LNCaP clone FGC (cell line): Measurements from ENCODE around the gene KIF20B.

ENCODE experiments used
- DNase-seq: peaks from one replicate; pipeline ENCODE4 v3.0.0-alpha.2; 2011; ENCODE audit warnings: low read depth
- H3K4me3 ChIP-seq: 2 replicates; pipeline ENCODE4 v1.5.1; 2011; ENCODE audit warnings: mild to moderate bottlenecking, low read depth, low read length, control low read depth
- TF ChIP-seq, protein P1 (sequence below): IDR thresholded peaks from 2 replicates; pipeline ENCODE4 v1.5.1; 2012; ENCODE audit warnings: mild to moderate bottlenecking; ENCODE audit not compliant: control insufficient read depth, insufficient read depth; ENCODE audit errors: extremely low read depth

KIF20B gene, protein sequence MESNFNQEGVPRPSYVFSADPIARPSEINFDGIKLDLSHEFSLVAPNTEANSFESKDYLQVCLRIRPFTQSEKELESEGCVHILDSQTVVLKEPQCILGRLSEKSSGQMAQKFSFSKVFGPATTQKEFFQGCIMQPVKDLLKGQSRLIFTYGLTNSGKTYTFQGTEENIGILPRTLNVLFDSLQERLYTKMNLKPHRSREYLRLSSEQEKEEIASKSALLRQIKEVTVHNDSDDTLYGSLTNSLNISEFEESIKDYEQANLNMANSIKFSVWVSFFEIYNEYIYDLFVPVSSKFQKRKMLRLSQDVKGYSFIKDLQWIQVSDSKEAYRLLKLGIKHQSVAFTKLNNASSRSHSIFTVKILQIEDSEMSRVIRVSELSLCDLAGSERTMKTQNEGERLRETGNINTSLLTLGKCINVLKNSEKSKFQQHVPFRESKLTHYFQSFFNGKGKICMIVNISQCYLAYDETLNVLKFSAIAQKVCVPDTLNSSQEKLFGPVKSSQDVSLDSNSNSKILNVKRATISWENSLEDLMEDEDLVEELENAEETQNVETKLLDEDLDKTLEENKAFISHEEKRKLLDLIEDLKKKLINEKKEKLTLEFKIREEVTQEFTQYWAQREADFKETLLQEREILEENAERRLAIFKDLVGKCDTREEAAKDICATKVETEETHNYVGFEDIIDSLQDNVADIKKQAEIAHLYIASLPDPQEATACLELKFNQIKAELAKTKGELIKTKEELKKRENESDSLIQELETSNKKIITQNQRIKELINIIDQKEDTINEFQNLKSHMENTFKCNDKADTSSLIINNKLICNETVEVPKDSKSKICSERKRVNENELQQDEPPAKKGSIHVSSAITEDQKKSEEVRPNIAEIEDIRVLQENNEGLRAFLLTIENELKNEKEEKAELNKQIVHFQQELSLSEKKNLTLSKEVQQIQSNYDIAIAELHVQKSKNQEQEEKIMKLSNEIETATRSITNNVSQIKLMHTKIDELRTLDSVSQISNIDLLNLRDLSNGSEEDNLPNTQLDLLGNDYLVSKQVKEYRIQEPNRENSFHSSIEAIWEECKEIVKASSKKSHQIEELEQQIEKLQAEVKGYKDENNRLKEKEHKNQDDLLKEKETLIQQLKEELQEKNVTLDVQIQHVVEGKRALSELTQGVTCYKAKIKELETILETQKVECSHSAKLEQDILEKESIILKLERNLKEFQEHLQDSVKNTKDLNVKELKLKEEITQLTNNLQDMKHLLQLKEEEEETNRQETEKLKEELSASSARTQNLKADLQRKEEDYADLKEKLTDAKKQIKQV (N-terminal part only)

DNA sequence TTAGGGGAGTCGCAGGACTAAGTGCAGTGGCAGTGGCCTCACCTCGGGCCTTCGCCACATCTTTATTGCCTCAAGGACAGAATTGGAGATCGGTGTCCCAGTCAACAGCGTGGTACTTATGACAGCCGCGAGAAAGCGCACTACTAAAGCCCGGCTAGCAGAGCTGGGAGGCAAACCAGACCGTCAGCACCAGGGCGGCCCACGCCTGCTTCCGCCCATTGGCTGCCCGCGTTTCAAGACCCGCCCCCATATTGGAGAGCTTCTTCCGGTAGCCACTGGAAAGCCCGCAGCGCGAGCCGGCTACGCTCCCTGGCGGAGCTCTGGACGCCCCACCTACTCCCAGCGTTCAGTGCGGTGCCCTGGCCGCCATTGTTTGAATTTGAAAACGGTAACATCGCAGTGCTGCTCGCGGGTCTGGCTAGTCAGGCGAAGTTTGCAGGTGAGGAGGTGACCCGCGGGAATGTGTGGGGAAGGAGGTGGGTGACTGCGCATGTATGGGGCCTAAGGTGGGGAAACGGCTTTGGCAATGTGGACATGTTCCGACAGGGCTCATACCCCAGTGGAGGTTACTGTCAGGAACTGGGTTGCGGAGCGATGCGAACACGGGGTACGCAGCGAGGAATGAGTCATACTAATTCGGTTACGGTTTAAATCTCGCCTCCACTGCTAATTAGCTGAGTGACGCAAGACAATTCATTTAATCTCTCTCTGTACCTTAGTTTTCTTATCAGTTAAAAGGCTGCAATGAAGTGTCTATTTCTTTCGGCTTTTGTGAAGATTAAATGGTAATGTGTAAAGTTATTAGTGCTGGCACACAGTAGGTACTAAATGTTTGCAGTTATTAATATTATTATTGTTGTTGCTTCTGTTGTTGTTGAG is at the start of gene KIF20B:
Gene KIF20B, plus strand, starts transcription at position 349 of the 879 bp plus-strand sequence. CDS start 3,705 bp downstream, outside the sequence.
- TF ChIP-seq, protein P1, sequence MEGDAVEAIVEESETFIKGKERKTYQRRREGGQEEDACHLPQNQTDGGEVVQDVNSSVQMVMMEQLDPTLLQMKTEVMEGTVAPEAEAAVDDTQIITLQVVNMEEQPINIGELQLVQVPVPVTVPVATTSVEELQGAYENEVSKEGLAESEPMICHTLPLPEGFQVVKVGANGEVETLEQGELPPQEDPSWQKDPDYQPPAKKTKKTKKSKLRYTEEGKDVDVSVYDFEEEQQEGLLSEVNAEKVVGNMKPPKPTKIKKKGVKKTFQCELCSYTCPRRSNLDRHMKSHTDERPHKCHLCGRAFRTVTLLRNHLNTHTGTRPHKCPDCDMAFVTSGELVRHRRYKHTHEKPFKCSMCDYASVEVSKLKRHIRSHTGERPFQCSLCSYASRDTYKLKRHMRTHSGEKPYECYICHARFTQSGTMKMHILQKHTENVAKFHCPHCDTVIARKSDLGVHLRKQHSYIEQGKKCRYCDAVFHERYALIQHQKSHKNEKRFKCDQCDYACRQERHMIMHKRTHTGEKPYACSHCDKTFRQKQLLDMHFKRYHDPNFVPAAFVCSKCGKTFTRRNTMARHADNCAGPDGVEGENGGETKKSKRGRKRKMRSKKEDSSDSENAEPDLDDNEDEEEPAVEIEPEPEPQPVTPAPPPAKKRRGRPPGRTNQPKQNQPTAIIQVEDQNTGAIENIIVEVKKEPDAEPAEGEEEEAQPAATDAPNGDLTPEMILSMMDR = peak; percentile 33
- peak within 1 kb of the TSS; percentile 77 for H3K4me3 ChIP-seq
- DNase-seq = peak; percentile 90

- no peak for DNase-seq
- H3K4me3 ChIP-seq = no peak overlapping the region
- TF ChIP-seq, protein P1 = no peak
Observed at GRCh38 chr10:89651916-89652573, 49.3 kb upstream of the KIF20B start.

- DNase-seq = no peak
- H3K4me3 ChIP-seq = no peak overlapping the region
- TF ChIP-seq, protein P1 = no peak
Observed at GRCh38 chr10:89652806-89653370, 48.5 kb upstream of the KIF20B start.

DNA sequence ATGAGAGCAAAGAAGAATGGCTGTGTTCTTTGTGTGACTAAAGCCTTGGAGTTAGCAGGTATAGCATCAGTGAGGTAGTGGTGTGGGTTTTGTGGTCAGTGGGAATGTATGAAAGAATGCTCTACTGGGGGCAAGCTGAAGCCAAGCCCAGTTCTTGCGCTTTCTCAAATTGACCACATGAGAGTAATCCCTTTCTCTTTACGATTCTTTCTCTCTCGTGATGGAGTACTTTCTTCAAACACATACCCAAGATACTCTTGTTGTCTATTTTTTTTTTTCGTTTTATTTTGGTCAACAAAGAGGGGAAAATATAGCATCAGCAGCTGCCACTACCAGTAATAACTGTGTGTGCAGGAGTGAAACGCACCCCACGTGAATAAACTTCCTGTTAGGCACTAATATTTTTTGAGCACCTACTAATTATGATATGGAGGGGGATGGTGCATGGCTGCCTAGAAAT is 48.0 kb upstream of the KIF20B start:
- TF ChIP-seq, protein P1 = no peak
- H3K4me3 ChIP-seq = no peak overlapping the region
- DNase-seq = no peak

- TF ChIP-seq, protein P1 = no peak
- H3K4me3 ChIP-seq = no peak overlapping the region
- no peak for DNase-seq
Observed at GRCh38 chr10:89655722-89656121, 45.7 kb upstream of the KIF20B start.
